Stimulated activated CD4-positive, alpha-beta T cell treated with anti-CD3 and anti-CD28 coated beads, TNF-alpha, amount 100 ng/mL, for 4 hours (primary cell): ENCODE data around the gene RNF13.
A peak's percentile ranks its signal among the peaks of the same experiment; 100 is the strongest.

ENCODE experiments used
- DNase-seq, 3 experiments: peaks; one replicate each; pipeline ENCODE4 v3.0.0-alpha.2; 2020; ENCODE audit warnings: low read depth in 3 of 3

The RNF13 gene, protein sequence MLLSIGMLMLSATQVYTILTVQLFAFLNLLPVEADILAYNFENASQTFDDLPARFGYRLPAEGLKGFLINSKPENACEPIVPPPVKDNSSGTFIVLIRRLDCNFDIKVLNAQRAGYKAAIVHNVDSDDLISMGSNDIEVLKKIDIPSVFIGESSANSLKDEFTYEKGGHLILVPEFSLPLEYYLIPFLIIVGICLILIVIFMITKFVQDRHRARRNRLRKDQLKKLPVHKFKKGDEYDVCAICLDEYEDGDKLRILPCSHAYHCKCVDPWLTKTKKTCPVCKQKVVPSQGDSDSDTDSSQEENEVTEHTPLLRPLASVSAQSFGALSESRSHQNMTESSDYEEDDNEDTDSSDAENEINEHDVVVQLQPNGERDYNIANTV

DNA sequence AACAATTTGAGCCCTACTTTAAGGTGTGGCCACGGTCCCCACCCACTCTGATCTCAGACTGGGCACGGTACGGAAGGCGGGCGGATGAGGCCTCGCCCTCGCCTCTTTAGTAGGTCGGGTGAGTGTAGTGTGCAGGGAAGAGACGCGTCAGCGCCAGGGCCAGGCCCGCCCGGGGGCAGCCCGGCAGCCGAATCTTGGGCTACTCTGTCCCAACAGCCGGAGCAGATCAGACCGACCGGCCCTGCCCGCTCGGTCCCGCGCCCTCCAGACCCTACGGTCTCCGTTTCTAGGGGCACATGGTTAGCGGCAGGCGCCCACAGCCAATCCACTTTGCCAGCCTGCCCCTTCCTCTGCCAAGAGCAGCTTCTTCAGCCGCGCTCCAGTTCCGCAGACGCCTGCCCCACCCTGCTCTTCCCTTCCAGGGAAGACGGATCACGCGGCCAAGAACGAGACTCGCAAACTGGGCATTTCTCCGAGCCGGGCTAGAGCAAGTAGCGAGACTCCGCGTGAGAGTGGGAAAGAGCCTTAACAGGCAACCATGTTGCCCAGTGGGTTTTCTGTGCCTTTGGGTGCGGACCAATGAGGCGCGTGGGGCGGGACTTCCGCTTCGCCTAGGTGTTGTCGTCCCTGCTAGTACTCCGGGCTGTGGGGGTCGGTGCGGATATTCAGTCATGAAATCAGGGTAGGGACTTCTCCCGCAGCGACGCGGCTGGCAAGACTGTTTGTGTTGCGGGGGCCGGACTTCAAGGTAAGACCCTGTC is at the start of gene RNF13:
Gene RNF13 (plus strand): TSS at position 610 of the 761 bp plus-strand sequence. CDS start 32,812 bp downstream, outside the sequence.
- DNase-seq: peak; percentile 84 to 87 (median 86)

DNA sequence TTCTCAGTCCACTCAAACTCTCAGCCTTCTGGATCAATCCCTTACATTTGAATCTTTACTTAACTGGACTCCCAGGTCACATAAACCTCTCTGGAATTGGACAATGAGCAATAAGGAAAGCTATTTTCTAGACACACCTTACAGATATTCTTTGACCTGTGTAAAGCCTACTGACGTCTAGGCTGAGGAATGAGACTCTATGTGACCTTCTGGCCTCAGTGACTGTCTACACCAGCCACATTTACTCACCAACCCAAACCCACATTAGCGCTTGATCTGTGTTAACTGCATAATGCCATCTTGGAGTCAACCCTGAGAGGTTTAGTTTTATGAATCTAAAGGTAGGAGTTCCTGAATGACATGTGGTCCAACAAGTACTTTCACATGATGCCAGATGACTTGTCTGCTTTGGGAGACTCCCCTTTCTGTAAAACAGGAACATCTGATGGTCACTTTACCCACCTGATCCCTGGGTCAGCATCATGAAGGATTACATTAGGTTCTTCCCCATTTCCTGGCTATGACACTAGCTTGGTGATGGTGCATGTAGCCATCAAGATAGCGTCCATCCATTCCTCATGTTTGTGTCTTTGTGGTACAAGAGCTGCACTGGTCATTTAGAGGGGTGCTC is 49.3 kb upstream of the RNF13 start:
- DNase-seq: no peak

DNA sequence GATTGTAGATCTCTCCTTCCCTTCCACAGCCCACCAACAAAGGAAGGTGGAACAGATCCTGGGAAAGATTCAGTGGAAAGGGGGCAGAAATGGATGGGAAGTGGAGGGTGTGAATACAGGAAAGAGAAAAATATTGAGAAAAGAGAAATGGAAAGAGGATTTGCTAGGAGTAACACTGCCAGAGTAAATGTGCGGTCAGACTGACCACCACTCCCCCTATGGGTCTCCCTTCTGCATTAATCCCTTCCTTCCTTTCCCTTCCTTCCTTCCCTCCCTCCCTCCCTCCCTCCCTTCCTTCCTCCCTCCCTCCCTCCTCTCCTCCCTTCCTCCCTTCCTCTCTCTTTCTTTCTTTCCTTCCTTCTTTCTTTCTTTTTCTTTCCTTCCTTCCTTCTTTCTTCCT is 48.7 kb upstream of the RNF13 start:
- DNase-seq: no peak

DNA sequence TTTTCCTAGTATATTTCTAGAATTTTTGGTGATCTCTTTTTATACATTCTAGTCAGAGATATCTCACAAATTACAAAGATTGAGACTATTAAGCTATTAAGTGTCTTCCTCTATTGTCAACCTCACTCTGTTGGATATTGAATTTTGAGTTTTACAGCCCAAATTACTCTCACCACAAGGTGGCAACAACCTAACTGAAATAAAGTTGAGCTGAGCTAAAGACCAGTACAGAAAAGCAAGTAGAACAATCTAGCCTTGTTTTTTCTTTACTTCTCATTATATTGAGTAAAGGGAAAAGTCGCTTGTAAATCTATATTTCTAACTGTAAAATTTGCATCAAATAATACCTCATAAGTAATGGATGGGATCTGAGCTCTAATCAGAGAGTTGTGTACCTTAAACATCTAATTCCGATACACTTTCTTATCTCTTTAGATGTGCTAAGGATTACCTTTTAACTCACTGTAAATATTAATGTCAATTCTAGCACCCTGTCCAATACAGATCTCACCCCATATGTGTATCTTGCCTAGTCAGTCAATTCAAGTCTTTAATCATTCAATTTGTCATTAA is 47.2 kb upstream of the RNF13 start:
- DNase-seq: no peak

DNA sequence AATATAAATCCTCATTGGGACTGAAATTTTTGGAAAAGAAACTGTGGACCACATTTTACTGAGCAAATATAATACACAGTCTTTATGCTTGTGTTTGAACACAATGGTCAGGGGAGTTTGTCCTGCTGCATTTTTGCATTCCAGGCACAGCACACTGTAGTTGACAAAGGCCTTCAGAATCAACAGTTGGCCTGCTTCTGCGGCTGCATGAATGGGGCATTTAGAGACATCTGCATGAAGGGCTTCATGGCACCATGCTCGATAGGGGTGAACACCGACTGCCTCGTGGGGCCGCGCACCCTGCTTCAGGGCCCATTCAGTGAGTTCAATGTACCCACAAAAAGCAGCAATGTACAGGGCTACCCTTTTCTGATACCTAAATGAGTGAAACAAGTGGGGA is 45.3 kb upstream of the RNF13 start:
- no peak for DNase-seq

DNA sequence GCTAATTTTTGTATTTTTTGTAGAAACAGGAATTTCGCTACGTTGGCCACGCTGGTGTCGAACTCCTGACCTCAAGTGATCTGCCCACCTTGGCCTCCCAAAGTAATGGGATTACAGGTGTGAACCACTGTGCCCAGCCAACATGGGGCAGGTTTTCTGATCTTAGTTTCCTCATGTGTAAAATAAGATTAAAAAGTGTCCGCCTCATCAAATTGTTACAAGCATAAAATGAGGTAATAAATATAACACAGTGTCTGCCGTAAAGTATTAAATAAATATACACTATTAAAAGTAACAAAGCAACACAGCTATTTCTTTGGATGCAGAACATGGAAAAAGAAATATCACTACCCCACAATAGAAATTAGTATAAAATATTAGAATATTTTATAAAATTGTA is 44.3 kb upstream of the RNF13 start:
- DNase-seq: no peak

DNA sequence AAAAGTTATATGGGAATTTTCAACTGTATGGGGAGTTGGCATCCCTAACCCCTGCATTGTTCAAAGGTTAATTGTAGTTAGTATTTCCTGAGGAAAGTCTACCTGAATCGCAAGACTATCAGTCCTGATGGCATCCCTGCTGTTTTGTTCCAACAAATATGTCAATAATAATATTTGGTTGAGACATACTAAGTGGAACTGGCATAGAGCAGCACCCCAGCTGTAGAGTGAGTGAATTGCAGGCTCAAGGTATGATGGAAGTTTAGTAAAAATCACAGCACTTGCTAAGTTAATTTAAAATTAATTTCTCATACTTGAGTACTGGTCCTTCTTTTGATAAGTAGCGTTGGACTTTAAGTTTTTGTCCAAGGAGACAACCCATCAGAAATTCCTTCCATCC is 42.8 kb upstream of the RNF13 start:
- DNase-seq: no peak

DNA sequence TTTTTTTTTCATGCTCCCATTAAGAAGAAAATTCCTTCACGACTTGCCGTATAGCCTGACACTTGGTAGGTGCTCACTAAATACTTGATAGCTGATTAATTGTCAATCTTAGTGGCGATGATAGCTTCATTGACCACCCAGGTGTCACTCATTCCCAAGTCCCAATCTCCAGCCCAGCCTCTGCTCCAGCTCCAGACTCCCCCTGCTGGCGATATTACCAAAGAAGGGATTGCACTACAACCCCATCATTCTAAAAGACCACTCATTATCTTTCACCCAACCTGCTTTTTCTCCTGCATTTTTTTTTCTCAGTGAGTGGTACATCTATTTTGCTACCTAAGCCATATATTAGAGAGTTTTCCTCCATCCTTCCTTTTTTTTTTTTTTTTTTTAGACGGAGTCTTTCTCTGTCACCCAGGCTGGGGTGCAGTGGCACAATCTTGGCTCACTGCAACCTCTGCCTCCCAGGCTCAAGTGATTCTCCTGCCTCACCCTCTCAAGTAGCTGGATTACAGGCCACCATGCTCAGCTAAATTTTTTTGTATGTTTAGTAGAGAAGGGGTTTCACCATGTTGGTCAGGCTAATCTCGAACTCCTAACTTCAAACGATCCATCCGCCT is 41.3 kb upstream of the RNF13 start:
- DNase-seq: peak in 1 of 3 experiments; percentile 5

DNA sequence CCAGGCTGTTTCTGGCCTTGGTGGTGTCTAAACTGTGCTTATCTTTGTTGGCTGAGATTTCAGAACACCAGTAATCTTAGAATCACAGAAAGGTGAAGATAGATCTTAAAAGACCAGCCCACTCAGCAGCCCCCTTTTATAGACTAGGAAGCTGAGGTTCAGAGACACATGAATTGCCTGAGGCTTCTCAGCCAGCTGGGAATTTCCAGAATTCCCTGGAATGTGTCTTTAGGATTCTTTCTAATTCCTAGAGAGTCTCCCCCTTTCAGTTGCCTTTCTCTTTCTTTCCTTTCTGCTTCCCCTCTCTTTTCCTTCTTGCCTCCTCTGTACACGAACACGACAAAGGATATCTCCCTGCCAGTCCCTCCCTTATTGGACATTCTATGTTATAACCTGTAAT is 40.2 kb upstream of the RNF13 start:
- no peak for DNase-seq

DNA sequence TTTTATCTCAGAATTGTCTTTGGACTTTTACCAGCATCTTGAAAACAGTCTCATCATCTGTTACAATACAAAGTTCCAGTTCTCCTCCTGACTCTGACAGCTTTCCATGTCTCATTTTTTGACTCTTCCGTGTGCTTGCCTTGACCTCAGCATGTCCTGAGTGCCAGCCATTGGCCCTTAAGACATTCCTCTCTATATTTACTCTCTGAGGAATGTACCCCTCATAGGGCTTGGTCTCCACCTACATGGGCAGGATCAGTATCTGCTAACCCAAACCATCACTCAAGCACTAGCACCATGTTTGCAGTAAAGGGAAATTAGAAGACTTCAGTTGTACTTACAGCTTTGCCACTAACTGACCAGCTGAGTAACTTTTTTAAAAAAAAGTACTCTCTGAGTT is 36.8 kb upstream of the RNF13 start:
- no peak for DNase-seq

DNA sequence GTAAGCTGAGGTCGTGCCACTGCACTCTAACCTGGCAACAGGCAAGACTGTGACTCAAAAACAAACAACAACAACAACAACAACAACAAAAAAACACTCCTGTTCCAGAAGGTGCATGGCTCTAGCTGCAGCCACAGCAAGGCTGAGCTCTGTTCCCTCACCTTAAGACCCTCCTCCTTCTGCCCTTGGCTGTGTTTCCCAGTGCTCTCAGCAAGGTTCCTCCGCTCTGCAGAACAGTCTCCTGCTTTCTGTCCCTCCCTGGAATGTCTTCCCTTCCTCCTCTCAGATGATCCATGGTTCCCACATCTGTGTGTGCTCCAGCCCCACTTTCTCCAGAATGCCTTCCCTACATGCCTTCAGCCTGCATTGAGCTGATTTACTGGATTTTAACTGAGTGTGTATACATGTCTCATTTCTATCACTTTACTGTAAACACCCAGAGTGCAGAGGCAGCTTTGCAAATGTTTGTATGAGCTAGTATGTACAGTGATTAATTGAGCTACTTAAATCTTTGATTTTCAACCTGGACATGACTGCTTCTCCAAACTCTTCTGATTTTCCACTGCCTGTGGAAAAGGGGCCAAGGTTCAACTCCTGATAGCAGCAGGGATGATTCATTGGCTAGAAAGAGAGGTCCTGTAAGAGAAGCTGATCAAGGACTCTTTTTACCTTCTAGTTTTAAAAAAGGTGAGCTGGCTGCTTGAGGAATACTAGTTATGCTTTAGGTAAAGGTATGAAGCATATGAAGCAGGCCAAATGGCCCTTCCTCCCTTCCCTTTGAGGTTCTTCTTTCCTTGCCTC is 35.4 kb upstream of the RNF13 start:
- no peak for DNase-seq

DNA sequence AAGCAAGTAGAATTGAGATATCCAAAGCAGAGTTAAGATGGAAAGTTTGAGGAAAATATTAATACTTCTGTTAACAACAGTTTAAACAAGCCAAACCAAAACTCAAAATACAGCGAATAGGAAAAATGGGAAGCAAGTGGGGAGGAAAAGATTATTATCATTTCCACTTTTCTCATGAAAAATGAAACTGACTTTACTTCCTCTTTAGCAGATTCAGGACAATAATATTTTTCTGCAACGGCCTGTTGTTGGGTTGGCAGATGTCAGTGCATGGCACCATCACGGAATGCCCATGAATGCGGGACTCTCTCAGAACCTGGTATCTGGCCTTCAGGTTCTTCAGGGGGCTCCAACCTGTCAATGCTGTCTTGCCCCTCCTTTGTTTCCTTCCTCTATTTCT is 31.8 kb upstream of the RNF13 start:
- no peak for DNase-seq

DNA sequence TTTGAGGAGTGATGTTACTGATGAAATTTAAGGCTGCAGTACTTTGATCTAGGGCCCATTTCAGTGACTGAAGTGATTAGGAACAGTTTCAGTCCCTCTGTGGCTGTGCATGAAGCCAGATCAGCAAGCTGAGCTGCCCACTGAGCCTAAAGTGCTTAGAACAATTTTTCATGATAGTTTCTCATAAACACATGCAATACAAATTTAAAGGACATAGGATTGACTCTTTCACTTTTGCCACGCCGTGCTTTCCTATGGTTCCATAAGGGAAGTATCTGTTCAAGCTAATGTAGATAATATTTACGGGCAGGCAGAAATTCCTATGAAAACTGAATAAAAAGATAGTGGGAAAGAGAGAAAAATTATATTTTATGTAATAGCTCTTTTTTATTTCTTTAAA is 31.3 kb upstream of the RNF13 start:
- no peak for DNase-seq

DNA sequence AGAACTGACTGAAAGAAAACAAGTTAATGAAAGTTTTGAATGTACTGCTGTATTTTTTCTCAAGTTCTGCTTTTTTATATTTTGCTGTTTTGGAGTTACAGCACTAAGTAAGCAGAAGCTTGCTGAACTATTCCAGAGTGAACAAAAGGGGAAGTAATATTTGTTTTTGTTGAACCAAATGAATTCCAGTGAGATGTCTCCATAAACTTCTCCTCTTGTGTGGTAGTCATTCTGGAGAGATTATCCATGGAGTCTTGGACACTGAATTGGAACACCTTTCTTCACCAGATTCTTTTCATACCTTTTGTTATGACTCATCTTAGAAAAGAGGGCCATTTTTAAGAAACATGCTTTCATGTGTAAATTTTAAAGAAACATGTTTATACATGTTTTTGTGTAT is 29.4 kb upstream of the RNF13 start:
- no peak for DNase-seq

DNA sequence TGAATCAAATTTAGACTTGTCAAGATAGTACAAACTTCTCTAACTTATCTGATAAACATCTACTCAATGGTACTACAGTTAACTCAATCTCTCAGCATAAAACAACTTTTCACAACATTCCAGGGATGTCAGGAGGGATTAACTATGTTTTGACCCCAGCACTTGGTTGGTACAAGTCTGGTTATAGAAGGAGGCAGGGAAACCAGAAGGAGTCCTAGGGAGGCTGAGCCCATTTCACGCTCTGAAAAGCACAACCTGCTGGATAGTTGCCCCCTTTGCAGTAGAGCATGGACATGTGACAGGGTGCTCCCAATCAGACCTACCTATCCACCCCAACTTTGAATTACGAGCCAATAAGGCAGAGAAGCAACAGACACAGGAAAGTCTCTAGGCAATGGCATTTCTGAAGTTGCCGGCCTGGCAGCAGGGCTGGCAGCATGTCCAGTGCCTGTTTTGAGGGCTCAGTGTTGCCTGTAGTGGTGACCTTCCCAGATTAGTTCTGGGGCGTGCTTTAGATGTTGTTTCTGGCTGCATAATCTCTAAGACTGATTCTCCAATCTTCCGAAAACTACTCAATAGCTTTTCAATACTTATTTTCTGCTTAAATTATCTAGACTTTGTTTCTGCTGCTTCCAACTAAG is 28.8 kb upstream of the RNF13 start:
- DNase-seq: no peak

DNA sequence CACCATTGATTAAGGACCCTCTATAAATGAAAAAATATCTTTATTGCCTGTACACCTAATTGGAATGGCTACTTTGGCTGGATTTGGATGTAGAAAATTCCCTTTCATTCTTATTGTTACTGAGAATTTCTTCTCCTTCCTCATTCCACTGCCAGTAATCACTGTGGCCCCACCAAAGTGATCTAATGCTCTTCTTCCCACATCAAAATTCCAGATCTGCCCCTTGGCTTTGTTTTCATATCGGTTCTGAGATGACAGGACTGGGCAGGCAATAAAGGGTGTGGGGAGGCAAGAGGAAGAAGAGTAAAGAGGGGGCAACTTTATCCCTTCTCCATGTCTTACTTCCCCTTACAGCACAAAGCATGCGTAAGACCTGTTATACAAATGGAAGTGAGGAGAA is 22.7 kb upstream of the RNF13 start:
- no peak for DNase-seq

DNA sequence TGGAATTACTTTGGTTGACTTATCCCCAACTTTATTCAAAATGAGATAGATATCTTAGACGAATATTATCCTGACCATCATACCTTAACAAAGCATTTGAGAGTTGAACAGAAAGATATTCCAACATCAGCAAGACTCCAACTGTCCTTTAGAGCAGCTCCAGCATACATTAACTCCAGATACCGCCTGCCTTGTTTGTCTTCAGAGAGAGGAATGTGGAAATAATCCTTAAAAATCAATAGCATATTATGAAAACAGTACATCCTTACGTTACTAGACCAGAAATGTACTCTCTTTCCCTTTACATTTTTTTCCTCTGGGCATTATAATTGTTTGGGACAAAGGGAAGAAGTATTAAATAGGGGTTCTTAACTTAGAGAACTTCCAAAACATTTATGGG is 22.3 kb upstream of the RNF13 start:
- DNase-seq: no peak

DNA sequence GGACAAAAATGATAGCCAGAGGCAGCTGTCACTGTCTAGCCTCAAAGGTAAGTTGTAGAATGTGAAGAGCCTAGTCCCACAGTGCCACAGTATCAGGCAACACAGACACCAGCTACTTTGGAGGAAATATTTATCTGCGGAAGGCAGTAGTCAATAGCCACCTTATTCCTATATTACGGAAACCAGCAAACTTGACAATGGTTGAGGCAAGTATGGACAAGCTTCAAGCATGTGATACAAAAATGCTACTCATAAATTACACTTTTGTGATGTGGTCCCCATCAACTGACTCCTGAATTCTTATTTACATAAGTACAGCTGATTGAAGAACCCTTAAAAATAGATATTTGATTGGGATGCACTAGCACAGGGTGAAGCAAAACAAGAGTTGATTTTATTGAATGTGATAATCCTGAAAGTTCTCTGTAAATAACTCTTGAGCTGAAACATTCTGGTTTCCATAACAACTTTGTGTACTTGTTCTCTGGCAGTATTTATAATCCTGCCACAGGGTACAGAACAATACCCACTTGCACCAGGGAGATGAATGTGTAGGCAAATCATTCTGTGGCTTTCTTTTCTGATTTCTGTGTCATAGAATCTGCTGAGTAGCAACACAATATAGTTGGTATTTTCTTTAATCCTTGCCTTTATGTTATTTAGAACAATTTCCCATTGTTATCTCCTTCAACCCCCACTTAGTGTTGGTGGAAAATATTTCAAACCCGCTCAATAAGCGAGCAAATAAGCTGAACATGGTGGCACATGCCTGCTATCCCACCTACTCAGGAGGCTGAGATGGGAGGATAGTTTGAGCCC is 20.4 kb upstream of the RNF13 start, which contains the start of gene ANKUB1:
Gene ANKUB1 (minus strand): TSS at position 103 of the 819 bp plus-strand sequence. CDS start 188 bp downstream, outside the sequence.
- DNase-seq: no peak

DNA sequence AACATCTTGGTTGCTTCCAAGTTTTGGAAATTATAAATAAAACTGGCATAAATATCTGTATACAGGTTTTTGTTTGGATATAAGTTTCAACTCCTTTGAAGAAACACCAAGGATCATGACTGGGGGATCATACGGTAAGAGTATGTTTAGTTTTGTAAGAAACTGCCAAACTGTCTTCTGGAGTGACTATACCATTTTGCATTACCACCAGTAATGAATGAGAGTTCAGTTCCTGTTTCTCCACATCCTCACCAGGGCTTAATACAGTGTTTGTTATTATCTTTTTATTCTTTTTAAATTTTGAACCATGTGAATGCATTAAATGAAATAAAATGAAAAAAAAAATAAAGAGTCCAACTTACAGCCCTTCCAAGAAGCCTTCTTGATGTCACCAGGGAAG is 17.0 kb upstream of the RNF13 start:
- DNase-seq: no peak

DNA sequence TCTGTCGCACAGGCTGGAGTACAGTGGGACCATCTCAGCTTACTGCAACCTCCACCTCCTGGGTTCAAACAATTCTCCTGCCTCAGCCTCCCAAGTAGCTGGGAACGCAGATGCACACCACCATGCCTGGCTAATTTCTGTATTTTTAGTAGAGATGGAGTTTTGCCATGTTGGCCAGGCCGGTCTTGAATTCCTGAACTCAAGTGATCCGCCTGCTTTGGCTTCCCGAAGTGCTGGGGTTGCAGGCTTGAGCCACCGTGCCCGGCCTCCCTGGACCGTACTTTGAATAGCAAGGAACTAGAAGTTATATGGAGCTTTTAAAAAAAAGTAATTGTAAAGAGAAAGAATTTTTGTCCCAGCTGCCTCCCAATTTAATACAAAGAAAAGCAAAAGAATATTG is 12.3 kb upstream of the RNF13 start:
- DNase-seq: no peak
